Colon (tissue), 2 donors: ENCODE results near the gene CRTC2.
"Not testable (repeated sequence)": the region's sequence is repeated elsewhere in the genome, so short reads cannot be mapped to it uniquely, and the experiment has no call there.

Source experiments
- FAIRE-seq: peaks from 2 replicates; lab custom pipeline; 2012; peaks lifted over from hg19 to GRCh38; lab: Jason Lieb, UNC
- donor health status: control.
- donor health status: control.

Gene CRTC2

GRCh38 chr1:153929426-153929825 lies 29.0 kb downstream of the CRTC2 start:
- FAIRE-seq, result no peak

- FAIRE-seq, result no peak
Measured at GRCh38 chr1:153928791-153929341, 29.5 kb downstream of the CRTC2 start.

GRCh38 chr1:153928245-153928644 lies 30.2 kb downstream of the CRTC2 start:
- FAIRE-seq, result no peak

- no peak for FAIRE-seq
Measured at GRCh38 chr1:153926405-153926804, 32.0 kb downstream of the CRTC2 start.

- no peak for FAIRE-seq
Measured at GRCh38 chr1:153922972-153923925, 35.2 kb downstream of the CRTC2 start, which contains the start of gene GATAD2B. Gene GATAD2B (minus strand): TSS chr1:153922972. CDS start chr1:153828347, 94,625 bp downstream.

GRCh38 chr1:153922076-153922971 lies 36.1 kb downstream of the CRTC2 start:
- no peak for FAIRE-seq

- FAIRE-seq, result no peak
Measured at GRCh38 chr1:153921803-153922075, 36.7 kb downstream of the CRTC2 start.

GRCh38 chr1:153921080-153921802 lies 37.2 kb downstream of the CRTC2 start:
- FAIRE-seq, result no peak

- FAIRE-seq, result no peak
Measured at GRCh38 chr1:153919876-153920852, 38.2 kb downstream of the CRTC2 start.

- FAIRE-seq, result no peak
Measured at GRCh38 chr1:153916297-153916696, 42.1 kb downstream of the CRTC2 start.

GRCh38 chr1:153912349-153912748 lies 46.1 kb downstream of the CRTC2 start:
- FAIRE-seq, result no peak

- FAIRE-seq, result not testable (repeated sequence)
Measured at GRCh38 chr1:153910560-153910959, 47.9 kb downstream of the CRTC2 start.

- FAIRE-seq, result no peak
Measured at GRCh38 chr1:153908071-153908470, 50.3 kb downstream of the CRTC2 start.

GRCh38 chr1:153907134-153907533 lies 51.3 kb downstream of the CRTC2 start:
- no peak for FAIRE-seq

GRCh38 chr1:153906396-153906795 lies 52.0 kb downstream of the CRTC2 start:
- FAIRE-seq, result no peak

GRCh38 chr1:153905908-153906307 lies 52.5 kb downstream of the CRTC2 start:
- FAIRE-seq, result not testable (repeated sequence)

GRCh38 chr1:153903841-153904455 lies 54.5 kb downstream of the CRTC2 start:
- FAIRE-seq, result no peak

- FAIRE-seq, result no peak
Measured at GRCh38 chr1:153899509-153899908, 58.9 kb downstream of the CRTC2 start.
